Measurements from ENCODE around the gene EPG5.

EPG5 gene

DNA sequence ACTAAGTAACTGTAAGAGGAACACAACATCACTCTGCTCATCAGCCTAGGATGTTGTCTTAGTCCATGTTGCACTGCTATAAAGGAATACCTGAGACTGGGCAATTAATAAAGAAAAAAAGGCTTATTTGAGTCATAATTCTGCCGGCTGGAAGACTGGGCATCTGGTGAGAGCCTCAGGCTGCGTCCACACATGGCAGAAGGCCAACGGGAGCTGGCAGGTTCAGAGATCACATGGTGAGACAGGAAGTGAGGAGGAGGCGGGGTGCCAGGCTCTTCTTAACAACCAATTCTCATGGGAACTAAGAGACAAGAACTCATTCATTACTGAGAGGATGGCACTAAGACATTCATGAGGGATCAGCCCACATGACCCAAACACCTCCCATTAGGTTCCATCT, 46.8 kb downstream of the EPG5 start:
- peak in 1 of 6 experiments; percentile 12 for DNase-seq

DNA sequence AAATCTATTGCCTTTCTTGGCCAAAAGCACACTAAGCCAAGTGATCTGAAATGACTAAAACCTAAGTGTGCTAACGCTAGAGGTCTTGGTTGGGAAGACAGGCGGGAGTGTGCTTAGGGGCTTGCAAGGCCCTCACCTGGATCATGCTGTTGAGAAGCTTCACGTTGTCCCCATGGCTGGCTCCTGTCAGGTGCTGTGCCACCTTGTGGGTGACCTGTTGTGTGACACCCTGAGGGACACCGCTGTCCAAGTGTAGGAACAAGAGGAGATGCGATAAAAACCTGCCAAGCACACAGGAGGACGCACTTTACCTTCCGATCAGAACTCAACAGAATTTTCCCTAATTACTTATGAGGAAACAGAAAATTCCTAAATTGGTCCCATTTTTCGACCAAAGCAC, 50.8 kb downstream of the EPG5 start:
- peak in 1 of 6 experiments; percentile 4 for DNase-seq

DNA sequence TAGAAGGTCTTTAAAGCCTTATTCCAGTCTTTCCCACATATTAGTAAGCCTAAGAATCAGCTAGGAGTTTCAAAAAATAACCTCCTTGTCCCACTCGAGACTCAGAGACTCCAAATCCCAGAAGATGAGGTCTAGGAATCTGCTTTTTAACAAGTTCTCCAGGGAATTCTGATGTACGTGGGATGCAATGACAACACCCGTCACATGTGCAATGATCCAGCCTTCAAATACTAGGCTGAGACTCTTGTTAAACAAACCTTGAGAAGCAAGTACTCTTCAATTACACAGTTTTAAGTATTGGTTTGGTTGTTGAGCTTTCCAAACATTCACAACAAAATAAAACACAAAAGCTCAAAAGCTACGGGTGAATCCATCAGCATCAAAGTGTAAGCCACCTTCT, 53.9 kb downstream of the EPG5 start:
- DNase-seq = no peak

GRCh38 chr18:45910405-45911023, 56.6 kb downstream of the EPG5 start:
- DNase-seq = peak; percentile 6 to 60 (median 42)

DNA sequence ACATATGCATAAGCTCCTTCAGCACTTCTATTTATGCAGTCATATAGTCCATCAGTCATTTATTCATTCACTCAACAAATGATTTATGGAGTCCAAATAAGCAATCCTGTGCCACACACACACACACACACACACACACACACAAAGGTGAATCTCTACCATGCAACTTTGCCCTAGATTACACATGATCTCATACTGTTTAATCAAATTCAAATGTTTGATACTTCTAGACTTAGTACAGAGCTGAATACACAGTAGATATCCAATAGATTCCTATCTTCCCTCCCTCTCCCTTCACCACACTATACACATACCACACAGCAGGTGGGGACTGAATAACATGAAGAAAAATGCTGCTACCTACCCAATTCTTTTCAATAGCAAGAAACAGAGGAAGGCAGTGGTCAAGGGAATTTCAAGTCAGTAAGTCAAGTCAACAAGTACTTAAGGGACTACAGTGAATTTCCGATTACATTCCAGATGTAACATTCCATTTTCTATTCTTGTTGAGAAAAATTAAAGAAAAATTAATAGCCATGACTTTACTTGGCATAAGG, 65.4 kb downstream of the EPG5 start:
- DNase-seq = no peak

DNA sequence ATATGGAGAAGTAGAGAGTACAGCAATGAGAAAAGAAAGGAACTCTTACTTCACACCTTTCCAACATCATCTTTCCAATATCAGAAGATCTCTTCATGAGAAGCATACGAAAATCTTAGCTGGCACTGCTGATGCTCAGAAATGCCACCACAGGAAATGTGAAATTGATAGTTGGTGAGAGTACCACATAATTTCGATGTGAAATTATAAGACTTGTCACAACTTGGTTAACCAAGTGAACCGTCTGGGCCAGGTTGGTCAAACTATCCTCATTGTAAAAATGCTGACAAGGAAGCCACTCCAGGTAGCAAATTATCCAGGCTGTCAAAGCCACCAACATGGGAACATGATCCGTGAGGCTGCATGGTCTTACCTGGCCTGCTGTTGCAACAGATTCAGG, 66.5 kb downstream of the EPG5 start:
- no peak for DNase-seq

DNA sequence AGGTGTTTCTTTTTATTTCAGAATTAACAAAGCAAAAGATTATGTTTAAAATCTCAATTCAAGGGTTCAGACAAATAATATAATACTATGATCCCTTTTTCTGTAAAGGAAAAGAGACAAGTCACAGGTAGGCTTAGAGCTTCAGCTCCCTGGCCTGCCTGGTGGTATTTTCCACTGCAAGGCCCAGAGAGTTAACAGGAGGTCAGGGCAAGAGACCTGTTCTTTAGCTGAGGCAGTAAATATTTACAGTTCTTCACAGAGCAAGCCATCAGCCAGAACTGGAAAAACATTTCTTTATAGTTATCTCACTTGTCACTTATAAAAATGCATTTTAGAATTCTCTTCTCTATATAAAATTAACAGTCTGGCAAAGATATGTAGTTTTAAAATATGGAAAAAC, 70.1 kb downstream of the EPG5 start:
- DNase-seq = no peak

- no peak for DNase-seq
Measured at GRCh38 chr18:45896452-45896851, 70.7 kb downstream of the EPG5 start.

DNA sequence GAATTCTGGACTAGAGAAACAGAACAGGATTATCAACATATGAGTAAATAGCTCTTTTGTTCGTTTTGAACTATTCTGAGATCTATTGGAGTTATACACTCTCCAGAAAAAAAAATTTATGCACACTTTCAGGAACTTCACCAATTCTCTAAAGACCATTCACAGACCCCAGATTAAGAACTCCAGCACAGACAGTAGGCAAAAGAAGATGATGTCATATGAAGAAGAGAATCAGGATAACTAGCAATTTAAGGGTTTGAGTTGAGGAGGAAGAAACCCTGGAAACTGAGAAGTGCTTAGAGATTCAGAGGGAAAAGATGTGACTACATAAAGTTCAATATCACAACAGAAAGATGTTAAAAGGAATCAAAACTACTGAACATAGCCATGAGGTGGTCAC, 71.8 kb downstream of the EPG5 start:
- no peak for DNase-seq

DNA sequence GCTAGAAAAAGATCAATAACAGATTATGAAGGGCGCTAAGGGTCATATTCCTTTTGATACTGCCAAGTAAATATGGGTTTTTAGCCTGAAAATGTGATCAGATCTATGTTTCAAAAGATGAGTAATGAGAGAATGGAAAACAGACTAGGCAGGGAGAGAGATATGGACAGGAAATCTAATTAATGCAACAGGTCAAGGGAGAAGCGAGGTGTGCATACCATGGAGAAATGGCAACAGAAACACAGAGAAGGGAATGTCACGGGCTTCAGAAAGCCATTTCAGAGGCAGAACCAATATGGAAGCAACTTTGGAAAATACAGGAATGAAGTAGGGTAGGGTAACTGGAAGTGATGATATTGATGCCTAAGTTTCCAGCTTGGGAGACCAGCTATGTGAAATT, 72.3 kb downstream of the EPG5 start:
- no peak for DNase-seq

- no peak for DNase-seq
Measured at GRCh38 chr18:45891806-45892205, 75.3 kb downstream of the EPG5 start.

DNA sequence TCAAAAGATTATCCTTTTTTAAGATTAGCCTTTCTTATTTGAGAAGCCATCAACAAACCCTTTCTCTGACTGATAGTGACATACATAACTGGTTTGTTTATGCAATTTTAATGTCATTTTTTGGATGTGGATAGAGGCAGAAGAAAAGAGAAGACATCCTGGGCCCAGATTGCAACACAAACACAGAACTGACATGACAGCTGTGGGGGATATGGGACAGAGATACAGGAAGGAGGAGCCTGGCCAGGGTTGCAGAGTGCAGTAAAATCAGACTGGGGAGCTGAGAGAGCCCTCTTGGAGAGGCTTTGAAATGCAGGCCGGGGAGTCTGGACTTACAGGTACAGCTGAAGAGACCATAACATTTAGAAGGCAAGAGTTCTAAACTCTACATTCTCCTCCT, 76.5 kb downstream of the EPG5 start:
- DNase-seq = no peak

- no peak for DNase-seq
Measured at GRCh38 chr18:45889419-45890064, 77.6 kb downstream of the EPG5 start.

- no peak for DNase-seq
Measured at GRCh38 chr18:45887585-45887984, 79.5 kb downstream of the EPG5 start.

DNA sequence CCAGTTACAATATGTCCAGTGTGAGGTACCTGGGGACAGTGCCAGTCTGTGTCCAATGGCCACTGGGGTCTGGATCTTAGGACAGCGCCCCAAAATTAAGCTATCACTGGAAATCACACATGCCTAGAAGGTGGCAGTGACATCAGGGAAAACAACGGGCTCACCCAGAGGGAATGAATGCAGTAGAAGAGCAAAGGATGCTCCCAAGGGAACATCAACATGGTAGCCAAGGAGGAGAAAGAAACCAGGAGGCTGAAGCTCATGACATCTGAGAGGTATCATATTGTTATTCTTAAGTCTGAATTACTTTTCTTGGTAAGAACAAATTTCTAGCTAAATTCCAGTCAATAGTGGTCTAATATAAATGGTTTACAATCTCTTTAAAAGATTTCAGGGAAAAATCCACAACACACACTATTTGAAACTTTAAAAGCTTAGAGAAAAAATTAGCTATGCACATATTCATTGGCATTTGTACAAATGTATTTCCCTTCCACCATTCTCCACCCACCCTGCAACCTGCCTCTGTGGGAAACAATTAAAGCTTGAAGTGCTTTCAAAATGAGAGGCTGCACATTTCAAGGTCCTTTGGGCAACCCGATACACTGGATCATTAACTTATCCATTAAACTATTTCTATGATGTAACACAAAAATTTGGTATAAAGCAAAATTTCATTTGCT, 86.1 kb downstream of the EPG5 start:
- DNase-seq = no peak

DNA sequence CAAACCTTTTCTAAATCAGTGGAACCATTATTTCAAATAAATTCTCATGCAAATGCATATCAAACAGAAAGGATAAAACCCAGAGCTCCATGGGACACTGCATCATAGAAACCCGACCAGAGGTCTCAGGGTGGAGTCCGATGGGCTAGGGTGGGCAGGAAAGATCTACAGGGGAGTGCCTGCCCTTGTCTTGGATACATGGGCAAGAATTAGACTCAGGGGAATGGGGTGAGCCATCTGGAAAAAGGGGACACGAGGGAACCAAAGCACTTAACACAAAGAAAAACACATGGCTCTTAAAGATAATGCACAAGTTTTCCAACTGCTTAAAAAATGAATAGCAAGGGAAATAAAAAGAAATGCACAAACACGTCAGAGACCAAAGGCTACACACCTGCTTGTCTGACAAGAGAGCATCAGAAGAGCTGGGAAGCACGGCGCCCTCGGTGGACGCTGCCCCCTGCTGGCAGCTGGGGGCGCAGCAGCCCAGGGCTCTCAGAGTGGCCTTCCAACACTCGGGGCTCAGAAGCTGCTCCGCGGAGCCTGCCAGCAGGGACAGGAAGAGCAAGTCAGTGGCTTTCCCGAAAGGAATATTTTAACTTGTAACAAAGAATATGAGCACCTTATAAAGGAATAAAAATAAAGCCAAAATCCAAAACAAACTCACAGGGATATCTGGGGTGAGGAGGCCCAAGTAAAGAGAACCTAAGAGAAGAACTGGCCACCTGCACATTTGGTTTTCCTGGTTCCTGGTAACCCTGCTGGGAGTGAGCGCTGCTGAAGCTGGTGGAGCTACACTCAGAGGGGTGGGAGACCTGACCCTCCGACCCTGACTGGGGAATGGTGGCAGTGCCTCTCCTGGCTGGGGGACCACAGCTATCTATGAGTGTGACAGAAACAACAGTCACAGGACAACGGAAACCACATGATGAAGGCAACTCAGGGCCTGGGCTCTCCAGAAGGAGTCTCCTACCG, 87.2 kb downstream of the EPG5 start:
- DNase-seq = peak; percentile 47 to 75 (median 54)

- no peak for DNase-seq
Measured at GRCh38 chr18:45877403-45877802, 89.7 kb downstream of the EPG5 start.

GRCh38 chr18:45876161-45876560, 91.0 kb downstream of the EPG5 start:
- DNase-seq = no peak

DNA sequence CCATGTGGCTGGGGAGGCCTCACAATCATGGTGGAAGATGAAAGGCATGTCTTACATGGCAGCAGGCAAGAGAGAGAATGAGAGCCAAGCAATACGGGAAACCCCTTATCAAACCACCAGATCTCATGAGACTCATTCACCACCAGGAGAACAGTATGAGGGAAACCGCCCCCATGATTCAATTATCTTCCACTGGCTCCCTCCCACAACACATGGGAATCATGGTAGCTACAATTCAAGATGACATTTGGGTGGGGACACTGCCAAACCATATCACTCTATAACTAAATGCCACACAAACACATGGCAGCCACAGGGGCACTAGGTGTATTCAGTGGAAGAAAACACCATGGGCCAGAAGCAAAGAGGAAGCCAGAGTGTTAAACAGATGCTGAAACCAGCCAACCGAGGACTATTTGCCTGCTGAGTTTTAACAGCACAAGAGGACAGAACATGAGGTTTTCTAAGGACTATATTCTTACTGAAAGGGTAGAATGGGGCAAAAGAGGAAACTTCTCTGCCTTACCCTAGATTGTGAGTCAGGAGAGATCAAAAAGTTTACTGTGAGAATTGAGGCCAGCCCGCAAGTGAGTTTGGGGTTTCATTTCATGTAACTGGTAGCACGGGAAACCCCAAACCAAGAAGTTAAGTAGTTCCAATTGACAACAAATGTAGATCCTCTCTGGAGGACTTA, 92.5 kb downstream of the EPG5 start:
- peak in 5 of 6 experiments; percentile 10 to 48 (median 19) for DNase-seq

- no peak for DNase-seq
Measured at GRCh38 chr18:45871431-45872084, 95.6 kb downstream of the EPG5 start.

- DNase-seq = no peak
Measured at GRCh38 chr18:45870419-45870818, 96.7 kb downstream of the EPG5 start.

- no peak for DNase-seq
Measured at GRCh38 chr18:45865466-45865865, 101.7 kb downstream of the EPG5 start.

Data from stimulated activated naive CD4-positive, alpha-beta T cell (primary cell).